Astrocyte (in vitro differentiated cells and primary cell): ENCODE measurements around the gene KCNN3. TPM values are rescaled to one million over a fixed set of nuclear protein-coding genes. Genes with fewer than 3 reads are reported as not detected.

Experiments used
- DNase-seq: peaks from one replicate; pipeline ENCODE4 v3.0.0-alpha.2; 2010; ENCODE audit warnings: low read depth
- FAIRE-seq: peaks from 2 replicates; lab custom pipeline; 2011; peaks lifted over from hg19 to GRCh38; lab: Jason Lieb, UNC
- H2AFZ ChIP-seq: 2 replicates; pipeline ENCODE4 v1.6.0; 2012; ENCODE audit warnings: low read depth, low read length, inconsistent platforms
- H3K27ac ChIP-seq: 2 replicates; pipeline ENCODE4 v1.5.1; 2011; ENCODE audit warnings: low read depth, low read length, inconsistent platforms
- H3K27me3 ChIP-seq: 2 replicates; pipeline ENCODE4 v1.6.0; 2011; ENCODE audit warnings: low read length, inconsistent platforms; ENCODE audit not compliant: insufficient read depth
- H3K36me3 ChIP-seq: 2 replicates; pipeline ENCODE4 v1.5.1; 2011; ENCODE audit warnings: low read length, inconsistent platforms; ENCODE audit not compliant: insufficient read depth
- H3K4me1 ChIP-seq: 2 replicates; pipeline ENCODE4 v1.5.1; 2011; ENCODE audit warnings: low read length, inconsistent platforms; ENCODE audit not compliant: insufficient read depth
- H3K4me2 ChIP-seq: 2 replicates; pipeline ENCODE4 v1.6.0; 2012; ENCODE audit warnings: low read length, inconsistent platforms
- H3K4me3 ChIP-seq: 2 replicates; pipeline ENCODE4 v1.5.1; 2011; ENCODE audit warnings: low read depth, mild to moderate bottlenecking, low read length, inconsistent platforms; ENCODE audit not compliant: insufficient read depth
- H3K79me2 ChIP-seq: 2 replicates; pipeline ENCODE4 v1.6.0; 2012; ENCODE audit warnings: mild to moderate bottlenecking, low read length, inconsistent platforms; ENCODE audit not compliant: insufficient read depth
- H3K9ac ChIP-seq: 2 replicates; pipeline ENCODE4 v1.6.0; 2012; ENCODE audit warnings: mild to moderate bottlenecking, low read length, inconsistent platforms
- H3K9me3 ChIP-seq: 2 replicates; pipeline ENCODE4 v1.5.1; 2012; ENCODE audit warnings: low read depth, mild to moderate bottlenecking, low read length, inconsistent platforms; ENCODE audit not compliant: insufficient read depth
- H4K20me1 ChIP-seq: 2 replicates; pipeline ENCODE4 v1.6.0; 2012; ENCODE audit warnings: low read length, inconsistent platforms; ENCODE audit not compliant: insufficient read depth
- H3K27ac Mint-ChIP-seq: one replicate; pipeline ENCODE4 v1.8.0; 2021; ENCODE audit warnings: mild to moderate bottlenecking, mixed read lengths; ENCODE audit not compliant: unreplicated experiment
- H3K27me3 Mint-ChIP-seq: one replicate; pipeline ENCODE4 v1.8.0; 2021; ENCODE audit warnings: low read depth, mixed read lengths; ENCODE audit not compliant: unreplicated experiment
- H3K36me3 Mint-ChIP-seq: one replicate; pipeline ENCODE4 v1.8.0; 2021; ENCODE audit warnings: low read depth, mixed read lengths; ENCODE audit not compliant: unreplicated experiment
- H3K4me1 Mint-ChIP-seq: one replicate; pipeline ENCODE4 v1.8.0; 2021; ENCODE audit warnings: low read depth, mixed read lengths; ENCODE audit not compliant: unreplicated experiment
- H3K4me3 Mint-ChIP-seq: one replicate; pipeline ENCODE4 v1.8.0; 2021; ENCODE audit warnings: mild to moderate bottlenecking, moderate library complexity, mixed read lengths; ENCODE audit not compliant: unreplicated experiment
- H3K9me3 Mint-ChIP-seq: one replicate; pipeline ENCODE4 v1.8.0; 2021; ENCODE audit warnings: mild to moderate bottlenecking, mixed read lengths; ENCODE audit not compliant: unreplicated experiment
- CTCF ChIP-seq: IDR thresholded peaks from 2 replicates; pipeline ENCODE4 v1.5.1; 2011; ENCODE audit warnings: low read depth, mild to moderate bottlenecking, inconsistent platforms, low read length, moderate library complexity; ENCODE audit not compliant: insufficient read depth
- EZH2 ChIP-seq: IDR thresholded peaks from 2 replicates; pipeline ENCODE4 v1.6.1; 2012; ENCODE audit warnings: mild to moderate bottlenecking, low read length, inconsistent platforms; ENCODE audit not compliant: insufficient read depth
- total RNA-seq: library from RNA; stranded (reverse); gene quantifications from 2 replicates; pipeline ENCODE4 v1.2.1, GENCODE V29; 2021

Gene KCNN3
- total RNA-seq, 1 donor from 2014 or later: 0.66 TPM

- H3K27ac ChIP-seq: no peak overlapping the region
- Mint-ChIP-seq H3K27ac (no peak overlapping the region), H3K27me3 (peaks cover 38% of the 10 kb centered on the region), H3K4me3 (no peak overlapping the region), H3K4me1 (peaks cover 7% of the 10 kb centered on the region), H3K9me3 (no peaks in the 10 kb centered on the region), H3K36me3 (no peaks in the 10 kb centered on the region)
- H3K9ac ChIP-seq: no peak overlapping the region
- DNase-seq (no peak), FAIRE-seq (no peak)
- no peaks in the 10 kb centered on the region for H3K36me3 ChIP-seq
- no peaks in the 10 kb centered on the region for H3K79me2 ChIP-seq
- no peak overlapping the region for H3K4me3 ChIP-seq
- no peak for TF ChIP-seq EZH2
- TF ChIP-seq CTCF: no peak
- H3K4me2 ChIP-seq: no peak overlapping the region
- H3K27me3 ChIP-seq: peaks cover 17% of the 10 kb centered on the region
- no peaks in the 10 kb centered on the region for H3K4me1 ChIP-seq
- H3K9me3 ChIP-seq: no peaks in the 10 kb centered on the region
- H2AFZ ChIP-seq: no peak overlapping the region
- no peaks in the 10 kb centered on the region for H4K20me1 ChIP-seq
These were observed 97.2 kb downstream of the KCNN3 start for GRCh38 chr1:154772606-154773506.

- Mint-ChIP-seq H3K36me3 (no peaks in the 10 kb centered on the region), H3K4me1 (peaks cover 6% of the 10 kb centered on the region), H3K4me3 (no peak overlapping the region), H3K27ac (no peak overlapping the region), H3K27me3 (peaks cover 38% of the 10 kb centered on the region), H3K9me3 (no peaks in the 10 kb centered on the region)
- Histone ChIP-seq H3K4me3 (no peak overlapping the region), H3K9ac (no peak overlapping the region), H3K4me1 (peaks cover 7% of the 10 kb centered on the region), H3K27me3 (peaks cover 17% of the 10 kb centered on the region), H3K4me2 (no peak overlapping the region), H3K9me3 (no peaks in the 10 kb centered on the region), H3K27ac (no peak overlapping the region), H3K79me2 (no peaks in the 10 kb centered on the region), H3K36me3 (no peaks in the 10 kb centered on the region), H4K20me1 (no peaks in the 10 kb centered on the region), H2AFZ (no peak overlapping the region)
- TF ChIP-seq EZH2 (no peak), CTCF (no peak)
- DNase-seq (no peak), FAIRE-seq (no peak)
These were observed 98.0 kb downstream of the KCNN3 start for GRCh38 chr1:154772056-154772455.
